Ovary (tissue), 9 donors: ENCODE measurements around the gene ALDH2. TPM values are rescaled to one million over a fixed set of nuclear protein-coding genes. Genes with fewer than 3 reads are reported as not detected.

Experiments used
- DNase-seq, 5 donors: peaks; one replicate each; pipeline ENCODE4 v3.0.0-alpha.2; 2019 to 2020
- H3K27ac ChIP-seq, 2 donors: fragments of 200-600 bp; one replicate each; pipeline versions ENCODE4 v1.5.1 to v1.8.0; 2019 to 2022
- H3K27me3 ChIP-seq: fragments of 200-600 bp; one replicate; pipeline ENCODE4 v1.8.0; 2022
- H3K36me3 ChIP-seq: fragments of 200-600 bp; sonication (generic); one replicate; pipeline ENCODE4 v1.5.1; 2019
- H3K4me1 ChIP-seq: one replicate; pipeline ENCODE4 v1.8.1; 2013; ENCODE audit warnings: mild to moderate bottlenecking, moderate library complexity; ENCODE audit not compliant: insufficient read depth
- H3K4me3 ChIP-seq: fragments of 200-600 bp; sonication (generic); one replicate; pipeline ENCODE4 v1.5.1; 2017
- H3K9me3 ChIP-seq, 2 donors: fragments of 200-600 bp in 1 of 2; sonication (generic) in 1 of 2; one replicate each; pipeline versions ENCODE4 v1.5.1 to v1.8.1; 2013 to 2019; ENCODE audit warnings: mild to moderate bottlenecking in 1 of 2, moderate library complexity in 1 of 2
- CTCF ChIP-seq, 3 donors: fragments of 450-650 bp in 2 of 3; fragments of 200-600 bp in 1 of 3; IDR thresholded peaks; one replicate each; pipeline versions ENCODE4 v1.5.1 to v1.8.0; 2016 to 2022; ENCODE audit warnings: antibody characterized with exemption in 3 of 3, mild to moderate bottlenecking in 1 of 3
- EP300 ChIP-seq: sonication (generic); formaldehyde crosslinking; IDR thresholded peaks from one replicate; pipeline ENCODE4 v1.6.1; 2017; ENCODE audit warnings: antibody characterized with exemption
- POLR2A ChIP-seq: fragments of 450-650 bp; IDR thresholded peaks from one replicate; pipeline ENCODE4 v1.6.1; 2017; ENCODE audit warnings: antibody characterized with exemption, mild to moderate bottlenecking, moderate library complexity
- WGBS, 3 donors: extraction: QIAGEN DNeasy Blood & Tissue Kit in 1 of 3; methylation state at CpG; one replicate each; pipeline versions ENCODE4 v1.1.5 to v1.1.7; 2013 to 2017; 5-methylcytosine and 5-hydroxymethylcytosine counted together
- intact Hi-C, 4 donors: fragments of 100-400 bp; cut with DNase I; formaldehyde crosslinking; loops; one replicate each; pipeline versions ENCODE4 v1.11.0 to v1.15.1; 2022 to 2023
- polyA plus RNA-seq, 2 donors: library from polyadenylated mRNA; stranded (reverse); fragments of 200-250 nt in 1 of 2; fragments of 350-450 nt in 1 of 2; fragmentation: Illumina TruSeq in 1 of 2; extraction: RNeasy Lipid Tissue Mini Kit (QIAGEN cat#74804) in 1 of 2; gene quantifications; one replicate each; pipeline ENCODE4 v1.2.3, GENCODE V29; 2013 to 2014
- total RNA-seq, 7 donors: library from RNA; depleted of rRNA in 2 of 7; stranded (reverse); fragments of >200 nt in 2 of 7; fragmentation: NEBNext Ultra II Directional in 3 of 7; extraction: Animal tissue kit (Norgen Biotek cat#: 25700) in 3 of 7; gene quantifications; one replicate each; pipeline versions ENCODE4 v1.1.0 to v1.2.4, GENCODE V29; 2016 to 2023
- donor health status: DM: no; HTN: no; CAD: no; lungs with moderate emphysema.
- donor health status: DM: no; HTN: no; CAD: no.
- donor health status: Bipolar disorder and iron deficiency.
- donor health status: DM: yes; HTN: yes; CAD: no.
- donor health status: DM: no; HTN: no; CAD: no.
- donor health status: DM: yes; HTN: yes; CAD: no.

Gene ALDH2
- total and polyA plus RNA-seq, 9 donors, result 46.7 to 154 (median 115) TPM

GRCh38 chr12:111803851-111804250, 37.1 kb downstream of the ALDH2 start:
- Histone ChIP-seq H3K9me3 (no peaks in the 10 kb centered on the region), H3K36me3 (no peaks in the 10 kb centered on the region), H3K27ac (no peak overlapping the region), H3K27me3 (no peaks in the 10 kb centered on the region), H3K4me1 (no peaks in the 10 kb centered on the region), H3K4me3 (no peak overlapping the region)
- intact Hi-C loops, result no loop called here
- WGBS, 3 donors, result 95 to 97% (median 96%) methylated on average over 8 of the region's 8 CpGs
- TF ChIP-seq CTCF (IDR thresholded peaks at IDR 0.05), result no peak
- DNase-seq, result peak in 1 of 5 donors; percentile 11

DNA sequence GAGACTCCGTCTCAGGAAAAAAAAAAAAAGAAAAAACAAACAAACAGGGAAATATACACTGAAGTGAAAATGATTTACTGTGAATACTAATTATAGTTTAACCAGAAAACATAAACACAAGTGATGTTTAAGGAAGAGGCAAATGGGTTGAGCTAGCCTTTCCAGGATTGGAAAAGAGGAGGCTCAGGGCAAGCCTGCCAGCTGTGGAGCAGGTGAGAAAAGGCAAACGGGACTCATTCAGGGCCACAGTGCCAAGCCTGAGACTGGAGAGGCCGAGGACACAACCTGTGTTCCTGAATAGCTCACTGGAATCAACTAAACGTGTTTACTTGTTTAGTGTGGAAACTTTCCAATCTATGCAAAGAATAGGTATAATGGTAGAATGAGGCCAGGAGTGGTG, 39.6 kb downstream of the ALDH2 start:
- 81 to 89% (median 85%) methylated on average over 4 of the region's 4 CpGs for WGBS, 3 donors
- TF ChIP-seq CTCF (IDR thresholded peaks at IDR 0.05) (no peak), POLR2A (no peak), EP300 (no peak)
- Histone ChIP-seq H3K27me3 (no peaks in the 10 kb centered on the region), H3K9me3 (no peaks in the 10 kb centered on the region), H3K27ac (no peak overlapping the region), H3K36me3 (no peaks in the 10 kb centered on the region), H3K4me3 (no peak overlapping the region), H3K4me1 (no peaks in the 10 kb centered on the region)
- intact Hi-C loops, result no loop called here
- peak in 1 of 5 donors; percentile 1 for DNase-seq

GRCh38 chr12:111807232-111807631, 40.5 kb downstream of the ALDH2 start:
- Histone ChIP-seq H3K36me3 (no peaks in the 10 kb centered on the region), H3K27ac (no peak overlapping the region), H3K9me3 (no peaks in the 10 kb centered on the region), H3K27me3 (no peaks in the 10 kb centered on the region), H3K4me3 (no peak overlapping the region), H3K4me1 (no peaks in the 10 kb centered on the region)
- DNase-seq, result no peak
- WGBS, 3 donors, result 81 to 86% (median 81%) methylated on average over 7 of the region's 7 CpGs
- TF ChIP-seq POLR2A (no peak), CTCF (IDR thresholded peaks at IDR 0.05) (no peak), EP300 (no peak)
- intact Hi-C loops, result no loop called here

DNA sequence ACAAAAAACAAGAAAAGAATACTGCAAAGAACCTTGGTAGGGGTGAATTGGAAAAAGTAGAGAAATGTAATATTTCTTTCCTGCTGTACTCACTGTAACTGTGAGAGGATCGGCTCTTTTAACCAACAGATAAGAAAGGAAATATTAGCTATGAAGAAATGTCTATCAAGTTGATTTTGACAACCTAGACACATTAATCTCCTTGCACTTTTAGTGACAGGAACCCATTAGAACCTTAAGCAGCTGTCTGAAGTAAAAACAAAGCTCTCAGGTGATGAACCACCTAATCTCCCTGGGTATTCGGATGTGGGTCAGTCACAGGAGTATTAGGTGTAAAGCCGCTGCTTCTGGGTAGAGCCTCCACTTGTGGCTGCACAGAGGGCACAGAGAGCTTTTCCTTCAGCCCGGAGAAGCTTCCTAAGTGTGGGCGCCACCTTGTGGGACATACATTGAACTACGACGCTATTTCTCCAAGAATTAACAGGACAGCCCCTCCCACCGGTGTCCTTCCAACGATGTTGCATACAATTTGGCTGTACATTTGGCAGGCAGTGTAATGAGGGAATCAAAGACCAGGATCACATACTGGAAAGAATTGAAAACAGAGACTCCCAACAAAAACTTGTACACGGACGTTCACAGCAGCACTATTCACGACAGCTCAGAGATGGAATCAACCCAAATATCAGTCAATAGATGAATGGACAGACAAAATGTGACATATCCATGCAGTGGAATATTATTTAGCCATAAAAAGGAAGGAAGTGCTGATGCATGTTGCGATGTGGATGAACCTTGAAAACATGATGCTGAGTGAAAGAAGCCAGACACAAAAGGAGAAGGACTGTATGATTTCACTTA, 46.4 kb downstream of the ALDH2 start:
- Histone ChIP-seq H3K27ac (peak overlapping the region in 1 of 2 donors; percentile 8), H3K9me3 (no peaks in the 10 kb centered on the region), H3K27me3 (no peaks in the 10 kb centered on the region), H3K4me1 (no peaks in the 10 kb centered on the region), H3K4me3 (no peak overlapping the region), H3K36me3 (no peaks in the 10 kb centered on the region)
- 10% methylated on average over 13 of the region's 13 CpGs for WGBS, 3 donors
- intact Hi-C loops, result loop anchor here in 3 of 4 donors (2.0 to 5.0 kb wide), 2 partner anchors 60 to 61 kb away; no protein-coding TSS in a partner anchor
- TF ChIP-seq CTCF (IDR thresholded peaks at IDR 0.05) (peak; percentile 82 to 91 (median 86)), POLR2A (no peak), EP300 (no peak)
- DNase-seq, result peak; percentile 72 to 88 (median 79)
